Right atrium auricular region (tissue), 2 donors: ENCODE measurements around the gene KIF3B. TPM values are rescaled to one million over a fixed set of nuclear protein-coding genes. Genes with fewer than 3 reads are reported as not detected.
"Not testable (repeated sequence)": the region's sequence is repeated elsewhere in the genome, so short reads cannot be mapped to it uniquely, and the experiment has no call there.

Experiments
- DNase-seq: peaks from one replicate; pipeline ENCODE4 v3.0.0-alpha.2; 2019; ENCODE audit warnings: low spot score
- H3K27ac ChIP-seq, 2 donors: fragments of 200-600 bp; sonication (generic); 1 replicate in 1 of 2; 2 replicates in 1 of 2; pipeline ENCODE4 v1.5.1; 2016 to 2019
- H3K27me3 ChIP-seq, 2 donors: fragments of 200-600 bp; sonication (generic); one replicate each; pipeline versions ENCODE4 v1.5.1 to v1.6.0; 2017 to 2019
- H3K36me3 ChIP-seq: fragments of 200-600 bp; sonication (generic); one replicate; pipeline ENCODE4 v1.5.1; 2016
- H3K4me1 ChIP-seq, 2 donors: fragments of 200-600 bp; sonication (generic); one replicate each; pipeline versions ENCODE4 v1.5.1 to v1.6.0; 2017 to 2019
- H3K4me3 ChIP-seq, 2 donors: fragments of 200-600 bp; sonication (generic); 1 replicate in 1 of 2; 2 replicates in 1 of 2; pipeline ENCODE4 v1.5.1; 2017 to 2019; ENCODE audit warnings: mild to moderate bottlenecking in 1 of 2, moderate library complexity in 1 of 2
- H3K9me3 ChIP-seq, 2 donors: fragments of 200-600 bp; sonication (generic); one replicate each; pipeline ENCODE4 v1.5.1; 2019
- CTCF ChIP-seq, 2 donors: fragments of 200-600 bp; sonication (generic); IDR thresholded peaks; one replicate each; pipeline ENCODE4 v1.5.1; 2019; ENCODE audit warnings: antibody characterized with exemption in 2 of 2
- total RNA-seq, 2 donors: library from RNA; depleted of rRNA; stranded (reverse); fragments of >200 nt; gene quantifications; one replicate each; pipeline ENCODE4 v1.1.0, GENCODE V29; 2016

KIF3B gene
- total RNA-seq, 2 donors from 2014 or later = 10.7 to 16.4 TPM

GRCh38 chr20:32251470-32251869 lies 26.0 kb upstream of the KIF3B start:
- Histone ChIP-seq H3K4me3 (no peak overlapping the region), H3K4me1 (no peaks in the 10 kb centered on the region), H3K27ac (no peak overlapping the region), H3K27me3 (no peaks in the 10 kb centered on the region), H3K9me3 (no peaks in the 10 kb centered on the region), H3K36me3 (no peaks in the 10 kb centered on the region)
- no peak for DNase-seq
- no peak for TF ChIP-seq CTCF (IDR thresholded peaks at IDR 0.05)

- DNase-seq = no peak
- Histone ChIP-seq H3K4me3 (no peak overlapping the region), H3K36me3 (no peaks in the 10 kb centered on the region), H3K27ac (no peak overlapping the region), H3K9me3 (no peaks in the 10 kb centered on the region), H3K27me3 (no peaks in the 10 kb centered on the region), H3K4me1 (no peaks in the 10 kb centered on the region)
- no peak for TF ChIP-seq CTCF (IDR thresholded peaks at IDR 0.05)
Observed at GRCh38 chr20:32252189-32252588, 25.3 kb upstream of the KIF3B start.

- DNase-seq, H3K4me3 ChIP-seq, H3K4me1 ChIP-seq, H3K27me3 ChIP-seq, H3K36me3 ChIP-seq, H3K27ac ChIP-seq, H3K9me3 ChIP-seq: not testable (repeated sequence)
Observed at GRCh38 chr20:32260973-32261372, 16.5 kb upstream of the KIF3B start.

GRCh38 chr20:32261644-32262043 lies 15.8 kb upstream of the KIF3B start:
- no peaks in the 10 kb centered on the region for H3K27me3 ChIP-seq

GRCh38 chr20:32263398-32263954 lies 14.0 kb upstream of the KIF3B start:
- Histone ChIP-seq H3K4me1 (no peaks in the 10 kb centered on the region), H3K4me3 (no peak overlapping the region), H3K27ac (no peak overlapping the region), H3K9me3 (no peaks in the 10 kb centered on the region), H3K36me3 (no peaks in the 10 kb centered on the region), H3K27me3 (no peaks in the 10 kb centered on the region)
- no peak for DNase-seq
- TF ChIP-seq CTCF (IDR thresholded peaks at IDR 0.05) = no peak

More at GRCh38 chr20:32261644-32262043, 15.8 kb upstream of the KIF3B start:
- DNase-seq = no peak
- H3K9me3 ChIP-seq = no peaks in the 10 kb centered on the region
- H3K4me3 ChIP-seq = no peak overlapping the region
- H3K36me3 ChIP-seq = no peaks in the 10 kb centered on the region
- H3K27ac ChIP-seq = no peak overlapping the region
- no peak for TF ChIP-seq CTCF (IDR thresholded peaks at IDR 0.05)
- H3K4me1 ChIP-seq = no peaks in the 10 kb centered on the region

- Histone ChIP-seq H3K27me3 (no peaks in the 10 kb centered on the region), H3K36me3 (no peaks in the 10 kb centered on the region), H3K27ac (no peak overlapping the region), H3K4me1 (no peaks in the 10 kb centered on the region), H3K4me3 (no peak overlapping the region), H3K9me3 (no peaks in the 10 kb centered on the region)
- DNase-seq = no peak
- no peak for TF ChIP-seq CTCF (IDR thresholded peaks at IDR 0.05)
Observed at GRCh38 chr20:32271620-32272019, 5.8 kb upstream of the KIF3B start.
